ENCODE data around the gene CHEK1. TPM values are rescaled to one million over a fixed set of nuclear protein-coding genes. Genes with fewer than 3 reads are reported as not detected.

Gene CHEK1
- total and polyA plus RNA-seq, 2 of the 8 experiments (the other 6 are each of a cell fraction or from before 2014, with no cell fraction given), result 37.7 to 133 TPM

- Histone ChIP-seq H2BK120ac (replicated peaks; ENCODE audit: low read depth, low read length) (no peak overlapping the region), H3K56ac (replicated peaks; ENCODE audit: insufficient read length, low read depth, low read length) (peak overlapping the region; percentile 63), H3K27me3 (replicated peaks in 1 of 4; ENCODE audit: control insufficient read depth in 3 of 4, extremely low read depth in 1 of 4, insufficient read depth in 3 of 4, low read length in 3 of 4) (no peaks in the 10 kb centered on the region), H2BK15ac (ENCODE audit: low read length) (no peak overlapping the region), H4K20me1 (replicated peaks in 1 of 2; ENCODE audit: control insufficient read depth in 1 of 2, insufficient read depth in 2 of 2, low read length in 2 of 2) (no peaks in the 10 kb centered on the region), H2AK5ac (ENCODE audit: low read depth, low read length) (no peak overlapping the region), H4K91ac (replicated peaks; ENCODE audit: insufficient read length, low read length) (no peak overlapping the region), H2BK5ac (ENCODE audit: low read depth, low read length) (peak overlapping the region; percentile 94), H2BK20ac (ENCODE audit: low read length) (no peak overlapping the region), H3K79me2 (ENCODE audit: control insufficient read depth in 1 of 2, insufficient read depth in 2 of 2, low read length in 2 of 2) (peaks cover 8 to 33% of the 10 kb centered on the region in 2 experiments; a peak in 3 of 4 replicates), H3K18ac (ENCODE audit: extremely low read depth, low read length) (peak overlapping the region; percentile 93; the same call in 1 of the 2 replicates), H3K9me3 (ENCODE audit: insufficient read depth in 2 of 2, low read depth in 1 of 2, low read length in 1 of 2) (no peaks in the 10 kb centered on the region), H3K9ac (replicated peaks in 1 of 4; ENCODE audit: extremely low read depth in 1 of 4, low read depth in 3 of 4, low read length in 3 of 4) (peak overlapping the region; percentile 90 to 97 (median 93)), H2AFZ (ENCODE audit: low read length) (peak overlapping the region; percentile 44; the same call in 1 of the 2 replicates), H2BK12ac (ENCODE audit: low read depth, low read length) (peak overlapping the region; percentile 55; the same call in 1 of the 2 replicates), H3K4me1 (replicated peaks in 1 of 4; ENCODE audit: control insufficient read depth in 3 of 4, insufficient read depth in 4 of 4, low read length in 3 of 4) (peaks cover 0 to 5% (median 2%) of the 10 kb centered on the region in 4 experiments; a peak in 3 of 7 replicates), H3K23me2 (ENCODE audit: low read depth, low read length) (peaks cover 4% of the 10 kb centered on the region), H3K27ac (ENCODE audit: low read depth, low read length) (peak overlapping the region; percentile 98), H3K14ac (ENCODE audit: insufficient read length) (no peak overlapping the region), H3K4me3 (ENCODE audit: extremely low read depth in 1 of 4, insufficient read depth in 2 of 4, low read depth in 3 of 4, low read length in 4 of 4) (peak overlapping the region; percentile 82 to 97 (median 92)), H3K4me2 (ENCODE audit: insufficient read depth in 1 of 2, low read depth in 2 of 2, low read length in 2 of 2) (peak overlapping the region; percentile 75 to 86), H3K23ac (ENCODE audit: insufficient read length) (no peak overlapping the region), H4K5ac (ENCODE audit: insufficient read length, low read depth, low read length) (peak overlapping the region; percentile 92), H3K36me3 (ENCODE audit: control insufficient read depth in 2 of 4, insufficient read depth in 4 of 4, low read length in 3 of 4) (peaks cover 6 to 46% (median 26%) of the 10 kb centered on the region in 4 experiments), H3K79me1 (ENCODE audit: low read depth, low read length) (no peaks in the 10 kb centered on the region; the same call in 1 of the 2 replicates), H3K4ac (replicated peaks; ENCODE audit: insufficient read length, low read depth, low read length) (peak overlapping the region; percentile 50), H4K8ac (ENCODE audit: extremely low read depth, insufficient read depth, low read length) (peak overlapping the region; percentile 98)
- CTCF ChIA-PET (ENCODE audit: partially characterized antibody), result interaction anchor here (0.6 to 1.3 kb wide), 5 partner anchors 9 to 689 kb away, joined by 3 to 4 read pairs (median 3); no protein-coding TSS in a partner anchor
- 15% methylated on average over 20 of the region's 20 CpGs; no CpG with 5 or more reads in 1 of the 2 experiments for WGBS, 2 experiments (ENCODE audit: extremely low coverage in 1 of 2, insufficient coverage in 1 of 2, insufficient read length in 1 of 2, insufficient replicate concordance in 2 of 2, low coverage in 1 of 2, low lambda C conversion rate in 2 of 2, missing lambda C conversion rate in 1 of 2)
- DNase-seq (ENCODE audit: low read depth in 1 of 2, low spot score in 2 of 2), result peak in 1 of 2 experiments; percentile 43
- POLR2A ChIA-PET (ENCODE audit: partially characterized antibody), result interaction anchor here (0.8 to 4.0 kb wide), 20 partner anchors 9 to 436 kb away, joined by 3 to 49 read pairs (median 6); partner anchors contain the start of genes EI24, FEZ1, HYLS1 and STT3A
- FAIRE-seq, result no peak
- TF ChIP-seq MAFK (IDR thresholded peaks at IDR 0.05; ENCODE audit: low read depth, low read length), result no peak
- no peak for TF ChIP-seq RFX5 (IDR thresholded peaks at IDR 0.05; ENCODE audit: borderline replicate concordance, low read depth, low read length)
Measured at GRCh38 chr11:125625225-125625629, 264 bp downstream of the CHEK1 start.
